Heart left ventricle (tissue), 16 donors: ENCODE data around the gene HCN2. TPM values are rescaled to one million over a fixed set of nuclear protein-coding genes. Genes with fewer than 3 reads are reported as not detected.

Experiments
- ATAC-seq, 4 donors: fragments of 200-7000 bp; cut with Tn5 transposase; one replicate each; pipeline ENCODE4 v1.9.1; 2020 to 2022; ENCODE audit warnings: moderate library complexity in 4 of 4, mild to moderate bottlenecking in 3 of 4, moderate number of reproducible peaks in 1 of 4
- DNase-seq, 5 donors: peaks; one replicate each; pipeline ENCODE4 v3.0.0-alpha.2; 2020
- H3K27ac ChIP-seq, 12 donors: fragments of 200-600 bp; sonication (generic) in 4 of 12; one replicate each; pipeline versions ENCODE4 v1.5.0 to v1.8.0; 2016 to 2022; ENCODE audit warnings: mild to moderate bottlenecking in 2 of 12
- H3K27me3 ChIP-seq, 9 donors: fragments of 200-600 bp; sonication (generic) in 2 of 9; one replicate each; pipeline versions ENCODE4 v1.5.1 to v1.8.0; 2016 to 2022; ENCODE audit warnings: mild to moderate bottlenecking in 3 of 9
- H3K36me3 ChIP-seq, 9 donors: fragments of 200-600 bp; sonication (generic) in 2 of 9; one replicate each; pipeline versions ENCODE4 v1.5.0 to v1.8.0; 2018 to 2022; ENCODE audit warnings: mild to moderate bottlenecking in 2 of 9
- H3K4me1 ChIP-seq, 12 donors: fragments of 200-600 bp; sonication (generic) in 4 of 12; one replicate each; pipeline versions ENCODE4 v1.5.0 to v1.8.0; 2016 to 2022; ENCODE audit warnings: mild to moderate bottlenecking in 3 of 12
- H3K4me3 ChIP-seq, 12 donors: fragments of 200-600 bp; sonication (generic) in 4 of 12; one replicate each; pipeline versions ENCODE4 v1.5.0 to v1.8.0; 2017 to 2022; ENCODE audit warnings: mild to moderate bottlenecking in 9 of 12, moderate library complexity in 4 of 12
- H3K9me3 ChIP-seq, 12 donors: fragments of 200-600 bp; sonication (generic) in 4 of 12; one replicate each; pipeline versions ENCODE4 v1.5.0 to v1.8.0; 2016 to 2022; ENCODE audit warnings: mild to moderate bottlenecking in 1 of 12
- CTCF ChIP-seq, 12 donors: fragments of 200-600 bp; sonication (generic) in 4 of 12; IDR thresholded peaks; one replicate each; pipeline versions ENCODE4 v1.5.0 to v1.8.0; 2018 to 2022; ENCODE audit warnings: antibody characterized with exemption in 12 of 12, mild to moderate bottlenecking in 5 of 12
- POLR2A ChIP-seq, 2 donors: fragments of 450-650 bp; IDR thresholded peaks; one replicate each; pipeline ENCODE4 v1.6.1; 2017; ENCODE audit warnings: antibody characterized with exemption in 2 of 2, mild to moderate bottlenecking in 2 of 2, moderate library complexity in 2 of 2
- WGBS, 4 donors: extraction: QIAGEN DNeasy Blood & Tissue Kit in 2 of 4; methylation state at CpG; one replicate each; pipeline versions ENCODE4 v1.1.5 to v1.1.7; 2013 to 2018; 5-methylcytosine and 5-hydroxymethylcytosine counted together
- intact Hi-C, 10 donors: fragments of 100-400 bp; cut with DNase I; formaldehyde crosslinking; loops; one replicate each; pipeline versions ENCODE4 v1.11.1 to v1.14.2; 2022
- polyA plus RNA-seq, 2 donors: library from polyadenylated mRNA; stranded (reverse); fragments of 200-250 nt; gene quantifications; one replicate each; pipeline ENCODE4 v1.2.3, GENCODE V29; 2013
- total RNA-seq, 9 donors: library from RNA; depleted of rRNA in 2 of 9; stranded (reverse); fragments of >200 nt in 2 of 9; fragmentation: NEBNext Ultra II Directional in 3 of 9; extraction: Animal tissue kit (Norgen Biotek cat#: 25700) in 3 of 9; gene quantifications; one replicate each; pipeline versions ENCODE4 v1.1.0 to v1.2.4, GENCODE V29; 2016 to 2023
- donor health status: ischemic (EF 13 %, LVEDD 7.1; RV severe dilation, severe dysfunction).
- donor health status: healthy with polysubstance abuse.
- donor health status: DM: no; HTN: yes; CAD: no.
- donor health status: DM: no; HTN: no; CAD: no.
- donor health status: ischemic (EF 25% LVEDD 6.9; RV normal size, moderate dysfunction).
- donor health status: ischemic (EF 25% LVEDD 5.7; RV mildly dilated, moderate dysfunction).
- donor health status: healthy.
- donor health status: DM: yes; HTN: yes; CAD: no.
- donor health status: ischemic (EF 35%, LVEDD 5.7; RV mildly dilated, moderate dysfunction).
- donor health status: nonischemic (EF 11% LVEDD 7.7; RV severe dilation, severe dysfunction).
- donor health status: DM: yes; HTN: yes; CAD: no.
- donor health status: PGD.
- donor health status: ischemic (EF 29% LVEDD 5.4; RV normal size, mild dysfunction).
- donor health status: nonischemic (EF 23%, LVEDD 6.1; RV moderate dilation, normal function).

HCN2 gene
- total and polyA plus RNA-seq, 11 donors: 4.1 to 27.4 (median 15.4) TPM

GRCh38 chr19:593505-593904, 3.8 kb downstream of the HCN2 start:
- ATAC-seq: no peak
- Histone ChIP-seq H3K9me3 (no peaks in the 10 kb centered on the region), H3K4me3 (no peak overlapping the region), H3K4me1 (peaks cover 0 to 22% (median 9%) of the 10 kb centered on the region in 12 donors), H3K27me3 (peaks cover 13 to 40% (median 23%) of the 10 kb centered on the region in 9 donors), H3K36me3 (no peaks in the 10 kb centered on the region), H3K27ac (no peak overlapping the region)
- no peak for DNase-seq
- intact Hi-C loops: loop anchor here in 1 of 10 donors (10.0 kb wide), 1 partner anchor 61 kb away; no protein-coding TSS in a partner anchor
- TF ChIP-seq CTCF (IDR thresholded peaks at IDR 0.05) (no peak), POLR2A (IDR thresholded peaks at IDR 0.05) (no peak)
- 67 to 72% (median 71%) methylated on average over 9 of the region's 9 CpGs for WGBS, 4 donors

- 76 to 94% (median 78%) methylated on average over 13 to 24 of the region's 24 CpGs for WGBS, 4 donors
- H3K36me3 ChIP-seq: no peaks in the 10 kb centered on the region
- peaks cover 0 to 15% (median under 1%) of the 10 kb centered on the region in 12 donors for H3K4me1 ChIP-seq
- ATAC-seq: no peak
- H3K4me3 ChIP-seq: no peak overlapping the region
- intact Hi-C loops: loop anchor here in 1 of 10 donors (10.0 kb wide), 1 partner anchor 60 kb away; no protein-coding TSS in a partner anchor
- no peaks in the 10 kb centered on the region for H3K9me3 ChIP-seq
- no peak for TF ChIP-seq CTCF (IDR thresholded peaks at IDR 0.05)
- no peak for TF ChIP-seq POLR2A (IDR thresholded peaks at IDR 0.05)
- no peak for DNase-seq
- H3K27ac ChIP-seq: no peak overlapping the region
- H3K27me3 ChIP-seq: peaks cover 11 to 31% (median 15%) of the 10 kb centered on the region in 9 donors
Measured at GRCh38 chr19:594265-594870, 4.7 kb downstream of the HCN2 start.

GRCh38 chr19:595326-596262, 5.9 kb downstream of the HCN2 start:
- peaks cover 7 to 26% (median 14%) of the 10 kb centered on the region in 9 donors for H3K27me3 ChIP-seq
- no peaks in the 10 kb centered on the region for H3K9me3 ChIP-seq
- H3K4me1 ChIP-seq: peaks cover 0 to 8% (median 0%) of the 10 kb centered on the region in 12 donors
- ATAC-seq: no peak
- WGBS, 4 donors: 74 to 81% (median 77%) methylated on average over 36 to 42 of the region's 42 CpGs
- H3K4me3 ChIP-seq: no peak overlapping the region
- H3K27ac ChIP-seq: no peak overlapping the region
- intact Hi-C loops: loop anchor here in 1 of 10 donors (10.0 kb wide), 1 partner anchor 59 kb away; no protein-coding TSS in a partner anchor
- DNase-seq: no peak
- TF ChIP-seq CTCF (IDR thresholded peaks at IDR 0.05) (no peak), POLR2A (IDR thresholded peaks at IDR 0.05) (no peak)
- no peaks in the 10 kb centered on the region for H3K36me3 ChIP-seq

GRCh38 chr19:596263-596655, 6.6 kb downstream of the HCN2 start:
- no peaks in the 10 kb centered on the region for H3K36me3 ChIP-seq
- intact Hi-C loops: loop anchor here in 1 of 10 donors (10.0 kb wide), 1 partner anchor 59 kb away; no protein-coding TSS in a partner anchor
- no peaks in the 10 kb centered on the region for H3K9me3 ChIP-seq
- TF ChIP-seq CTCF (IDR thresholded peaks at IDR 0.05): no peak
- no peak for TF ChIP-seq POLR2A (IDR thresholded peaks at IDR 0.05)
- WGBS, 4 donors: 82 to 85% (median 84%) methylated on average over 11 to 16 of the region's 16 CpGs
- H3K4me1 ChIP-seq: peaks cover 0 to 1% (median 0%) of the 10 kb centered on the region in 12 donors
- H3K27ac ChIP-seq: no peak overlapping the region
- H3K4me3 ChIP-seq: no peak overlapping the region
- peaks cover under 1 to 19% (median 8%) of the 10 kb centered on the region in 9 donors for H3K27me3 ChIP-seq
- ATAC-seq (no peak), DNase-seq (no peak)
